ENCODE data around the gene GALNT17. TPM values are rescaled to one million over a fixed set of nuclear protein-coding genes. Genes with fewer than 3 reads are reported as not detected.
"Not testable (repeated sequence)": the region's sequence is repeated elsewhere in the genome, so short reads cannot be mapped to it uniquely, and the experiment has no call there.

The GALNT17 gene
- total RNA-seq, 2 donors from 2014 or later, result not detected

- no peak for DNase-seq
- H3K9me3 Mint-ChIP-seq, result peaks cover 8 to 10% of the 10 kb centered on the region in 2 donors
- no peaks in the 10 kb centered on the region for H3K27me3 Mint-ChIP-seq (ENCODE audit: low read depth)
- ATAC-seq (replicated peaks in 1 of 2), result no peak
- H3K4me3 Mint-ChIP-seq, result no peak overlapping the region
- H3K4me1 Mint-ChIP-seq (ENCODE audit: low read depth), result no peaks in the 10 kb centered on the region
- H3K27ac Mint-ChIP-seq, result no peak overlapping the region
- H3K36me3 Mint-ChIP-seq (ENCODE audit: insufficient read depth in 2 of 2), result peaks cover 2 to 3% of the 10 kb centered on the region in 2 donors
Observed at GRCh38 chr7:71184609-71185008, 52.7 kb downstream of the GALNT17 start.

GRCh38 chr7:71186535-71187057 is 54.7 kb downstream of the GALNT17 start:
- DNase-seq (no peak), ATAC-seq (replicated peaks in 1 of 2) (no peak)
- H3K9me3 Mint-ChIP-seq, result peaks cover 10% of the 10 kb centered on the region in 2 donors
- H3K4me3 Mint-ChIP-seq, result no peak overlapping the region
- H3K4me1 Mint-ChIP-seq (ENCODE audit: low read depth), result no peaks in the 10 kb centered on the region
- no peaks in the 10 kb centered on the region for H3K27me3 Mint-ChIP-seq (ENCODE audit: low read depth)
- H3K27ac Mint-ChIP-seq, result no peak overlapping the region
- peaks cover 2 to 3% of the 10 kb centered on the region in 2 donors for H3K36me3 Mint-ChIP-seq (ENCODE audit: insufficient read depth in 2 of 2)

- ATAC-seq (replicated peaks in 1 of 2) (no peak), DNase-seq (no peak)
- no peak overlapping the region for H3K27ac Mint-ChIP-seq
- H3K9me3 Mint-ChIP-seq, result peaks cover 8 to 10% of the 10 kb centered on the region in 2 donors
- H3K27me3 Mint-ChIP-seq (ENCODE audit: low read depth), result no peaks in the 10 kb centered on the region
- H3K36me3 Mint-ChIP-seq (ENCODE audit: insufficient read depth in 2 of 2), result peaks cover 2 to 4% of the 10 kb centered on the region in 2 donors
- H3K4me1 Mint-ChIP-seq (ENCODE audit: low read depth), result no peaks in the 10 kb centered on the region
- H3K4me3 Mint-ChIP-seq, result no peak overlapping the region
Observed at GRCh38 chr7:71191771-71192170, 59.8 kb downstream of the GALNT17 start.

- ATAC-seq (replicated peaks in 1 of 2), result no peak
- Mint-ChIP-seq H3K27me3 (ENCODE audit: low read depth) (no peaks in the 10 kb centered on the region), H3K9me3 (peaks cover 10% of the 10 kb centered on the region in 2 donors), H3K27ac (no peak overlapping the region), H3K4me1 (ENCODE audit: low read depth) (no peaks in the 10 kb centered on the region), H3K36me3 (ENCODE audit: insufficient read depth in 2 of 2) (peaks cover 2 to 7% of the 10 kb centered on the region in 2 donors), H3K4me3 (no peak overlapping the region)
- DNase-seq, result no peak
Observed at GRCh38 chr7:71193099-71193810, 61.3 kb downstream of the GALNT17 start.

- Mint-ChIP-seq H3K9me3 (peaks cover 4 to 10% of the 10 kb centered on the region in 2 donors), H3K27ac (no peak overlapping the region), H3K4me1 (ENCODE audit: low read depth) (no peaks in the 10 kb centered on the region), H3K27me3 (ENCODE audit: low read depth) (no peaks in the 10 kb centered on the region), H3K36me3 (ENCODE audit: insufficient read depth in 2 of 2) (peaks cover 0 to 2% of the 10 kb centered on the region in 2 donors), H3K4me3 (no peak overlapping the region)
- no peak for ATAC-seq (replicated peaks in 1 of 2)
- DNase-seq, result no peak
Observed at GRCh38 chr7:71198391-71198790, 66.4 kb downstream of the GALNT17 start.

- Mint-ChIP-seq H3K4me1 (ENCODE audit: low read depth) (no peaks in the 10 kb centered on the region), H3K27me3 (ENCODE audit: low read depth) (no peaks in the 10 kb centered on the region), H3K9me3 (peaks cover 2 to 13% of the 10 kb centered on the region in 2 donors), H3K36me3 (ENCODE audit: insufficient read depth in 2 of 2) (peaks cover 0 to 2% of the 10 kb centered on the region in 2 donors), H3K27ac (no peak overlapping the region), H3K4me3 (no peak overlapping the region)
- ATAC-seq (replicated peaks in 1 of 2) (no peak), DNase-seq (no peak)
Observed at GRCh38 chr7:71198887-71199286, 66.9 kb downstream of the GALNT17 start.

GRCh38 chr7:71206184-71206583 is 74.2 kb downstream of the GALNT17 start:
- Mint-ChIP-seq H3K27me3 (ENCODE audit: low read depth) (no peaks in the 10 kb centered on the region), H3K4me3 (no peak overlapping the region), H3K4me1 (ENCODE audit: low read depth) (no peaks in the 10 kb centered on the region), H3K36me3 (ENCODE audit: insufficient read depth in 2 of 2) (peaks cover 0 to 1% of the 10 kb centered on the region in 2 donors), H3K9me3 (peaks cover 3 to 8% of the 10 kb centered on the region in 2 donors), H3K27ac (no peak overlapping the region)
- ATAC-seq (replicated peaks in 1 of 2) (no peak), DNase-seq (no peak)

- no peak overlapping the region for H3K4me3 Mint-ChIP-seq
- no peaks in the 10 kb centered on the region for H3K27me3 Mint-ChIP-seq (ENCODE audit: low read depth)
- no peak for DNase-seq
- H3K27ac Mint-ChIP-seq, result no peak overlapping the region
- H3K4me1 Mint-ChIP-seq (ENCODE audit: low read depth), result no peaks in the 10 kb centered on the region
- H3K36me3 Mint-ChIP-seq (ENCODE audit: insufficient read depth in 2 of 2), result peaks cover 0 to 1% of the 10 kb centered on the region in 2 donors
- H3K9me3 Mint-ChIP-seq, result peaks cover 7% of the 10 kb centered on the region in 2 donors
- ATAC-seq (replicated peaks in 1 of 2), result no peak
Observed at GRCh38 chr7:71208881-71209280, 76.9 kb downstream of the GALNT17 start.

- not testable (repeated sequence) for H3K4me1 Mint-ChIP-seq (ENCODE audit: low read depth); DNase-seq; H3K9me3 Mint-ChIP-seq; H3K27ac Mint-ChIP-seq; H3K4me3 Mint-ChIP-seq; ATAC-seq (replicated peaks in 1 of 2); H3K27me3 Mint-ChIP-seq (ENCODE audit: low read depth); H3K36me3 Mint-ChIP-seq (ENCODE audit: insufficient read depth in 2 of 2)
Observed at GRCh38 chr7:71209484-71209883, 77.5 kb downstream of the GALNT17 start.

- Mint-ChIP-seq H3K27me3 (ENCODE audit: low read depth) (no peaks in the 10 kb centered on the region), H3K4me1 (ENCODE audit: low read depth) (no peaks in the 10 kb centered on the region), H3K36me3 (ENCODE audit: insufficient read depth in 2 of 2) (peaks cover 0 to 3% of the 10 kb centered on the region in 2 donors), H3K4me3 (no peak overlapping the region), H3K9me3 (peaks cover 5% of the 10 kb centered on the region in 2 donors), H3K27ac (no peak overlapping the region)
- no peak for ATAC-seq (replicated peaks in 1 of 2)
- DNase-seq, result no peak
Observed at GRCh38 chr7:71210220-71210619, 78.3 kb downstream of the GALNT17 start.

GRCh38 chr7:71212433-71212832 is 80.5 kb downstream of the GALNT17 start:
- H3K4me1 Mint-ChIP-seq (ENCODE audit: low read depth); H3K4me3 Mint-ChIP-seq; H3K27me3 Mint-ChIP-seq (ENCODE audit: low read depth); DNase-seq; H3K9me3 Mint-ChIP-seq; ATAC-seq (replicated peaks in 1 of 2); H3K36me3 Mint-ChIP-seq (ENCODE audit: insufficient read depth in 2 of 2); H3K27ac Mint-ChIP-seq: not testable (repeated sequence)

GRCh38 chr7:71216211-71216610 is 84.3 kb downstream of the GALNT17 start:
- Mint-ChIP-seq H3K36me3 (ENCODE audit: insufficient read depth in 2 of 2) (peaks cover 1 to 2% of the 10 kb centered on the region in 2 donors), H3K27me3 (ENCODE audit: low read depth) (no peaks in the 10 kb centered on the region), H3K4me3 (no peak overlapping the region), H3K27ac (no peak overlapping the region), H3K4me1 (ENCODE audit: low read depth) (no peaks in the 10 kb centered on the region), H3K9me3 (peaks cover 4 to 7% of the 10 kb centered on the region in 2 donors)
- no peak for DNase-seq
- ATAC-seq (replicated peaks in 1 of 2), result no peak

- H3K4me1 Mint-ChIP-seq (ENCODE audit: low read depth), result no peaks in the 10 kb centered on the region
- DNase-seq (no peak), ATAC-seq (replicated peaks in 1 of 2) (no peak)
- no peaks in the 10 kb centered on the region for H3K27me3 Mint-ChIP-seq (ENCODE audit: low read depth)
- peaks cover 1 to 2% of the 10 kb centered on the region in 2 donors for H3K36me3 Mint-ChIP-seq (ENCODE audit: insufficient read depth in 2 of 2)
- peaks cover 5 to 7% of the 10 kb centered on the region in 2 donors for H3K9me3 Mint-ChIP-seq
- no peak overlapping the region for H3K4me3 Mint-ChIP-seq
- H3K27ac Mint-ChIP-seq, result no peak overlapping the region
Observed at GRCh38 chr7:71220210-71220695, 88.3 kb downstream of the GALNT17 start.
